ENCODE data around the gene LCAT.
A peak's percentile ranks its signal among the peaks of the same experiment; 100 is the strongest.
"Not testable (repeated sequence)": the region's sequence is repeated elsewhere in the genome, so short reads cannot be mapped to it uniquely, and the experiment has no call there.

LCAT gene

DNA sequence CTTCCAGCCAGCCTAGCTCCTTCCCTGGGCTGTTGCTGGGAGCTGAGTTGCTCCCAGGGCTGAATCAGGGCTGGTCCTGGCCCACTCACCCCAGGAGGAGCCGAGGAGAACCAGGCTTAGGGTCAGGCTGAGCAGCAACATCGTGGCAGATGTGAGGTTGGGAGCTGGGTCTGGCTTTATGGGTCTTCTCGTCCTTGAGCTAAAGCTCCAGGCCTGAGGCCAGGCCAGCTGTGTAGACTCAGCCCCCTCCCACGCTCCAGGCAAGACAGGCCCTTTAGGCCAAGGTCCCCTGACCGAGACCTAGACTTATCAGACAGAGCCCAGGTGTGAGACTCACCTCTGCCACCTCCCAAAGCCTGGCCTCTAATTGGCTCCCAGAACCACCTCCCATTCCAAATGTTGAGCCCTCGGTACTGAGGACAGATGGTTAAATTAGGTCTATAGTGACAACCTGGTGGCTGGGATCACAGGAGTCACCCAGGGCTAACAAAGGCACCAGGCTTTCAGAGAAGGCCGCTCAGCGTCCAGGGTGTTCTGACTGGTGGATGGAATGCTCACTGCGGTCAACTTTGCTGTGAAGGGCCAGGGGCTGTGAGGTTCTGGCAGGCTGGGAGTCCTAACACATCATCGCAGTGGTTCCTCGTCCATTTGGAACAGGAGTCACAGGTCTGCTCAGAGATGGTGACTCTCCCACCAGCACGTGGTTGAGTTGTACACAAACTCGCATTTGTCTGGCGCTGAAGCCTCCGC is 12.0 kb downstream of the LCAT start, which contains the start of gene CTRL:
CTRL (minus strand) TSS at position 151 of the 750 bp plus-strand sequence; CDS start at position 141, 10 bp downstream.
- no peak for DNase-seq

DNA sequence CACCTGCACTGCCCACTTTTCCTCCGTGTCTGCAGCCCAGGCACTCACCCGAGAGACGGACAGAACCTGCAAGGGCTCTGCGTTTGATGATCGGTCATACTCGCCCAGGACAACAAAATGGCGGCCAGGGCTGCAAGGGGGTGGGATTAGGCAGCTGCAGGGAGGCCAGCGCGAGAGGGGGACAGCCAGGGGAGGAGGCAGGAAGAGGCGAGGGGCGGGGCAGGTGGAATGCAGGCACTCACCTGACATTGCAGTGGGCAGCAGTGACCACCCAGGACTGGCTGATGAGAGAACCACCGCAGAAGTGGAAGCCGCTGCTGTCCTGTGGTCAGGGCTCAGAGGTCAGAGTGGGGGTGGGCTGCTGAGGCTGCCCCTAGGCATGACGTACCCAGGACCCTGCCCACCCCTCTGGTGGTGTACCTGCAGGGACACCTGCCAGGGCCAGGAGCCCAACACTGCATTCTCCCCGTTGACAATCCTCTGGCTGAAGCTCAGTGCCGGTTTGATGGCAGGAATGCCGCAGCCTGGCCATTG is 13.2 kb downstream of the LCAT start:
- DNase-seq: no peak

DNA sequence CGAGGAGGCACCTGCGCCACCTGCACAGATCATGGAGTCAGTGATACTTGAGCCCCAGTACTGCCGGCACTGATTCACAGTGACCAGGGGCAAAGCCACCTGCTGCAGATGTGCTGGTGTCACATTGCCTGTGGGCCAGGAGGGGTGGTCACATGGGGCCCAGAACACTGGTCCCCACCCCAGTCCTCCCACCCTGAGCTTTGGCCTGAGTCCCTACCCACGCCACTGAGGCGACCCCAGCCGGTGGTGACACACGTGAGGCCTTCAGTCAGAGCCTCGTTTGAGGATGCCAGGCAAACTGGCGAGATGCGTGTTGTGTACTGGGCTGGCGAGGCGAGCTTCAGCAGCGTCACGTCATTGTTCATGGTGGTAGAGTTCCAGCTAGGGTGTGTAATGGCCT is 13.7 kb downstream of the LCAT start:
- DNase-seq: no peak

DNA sequence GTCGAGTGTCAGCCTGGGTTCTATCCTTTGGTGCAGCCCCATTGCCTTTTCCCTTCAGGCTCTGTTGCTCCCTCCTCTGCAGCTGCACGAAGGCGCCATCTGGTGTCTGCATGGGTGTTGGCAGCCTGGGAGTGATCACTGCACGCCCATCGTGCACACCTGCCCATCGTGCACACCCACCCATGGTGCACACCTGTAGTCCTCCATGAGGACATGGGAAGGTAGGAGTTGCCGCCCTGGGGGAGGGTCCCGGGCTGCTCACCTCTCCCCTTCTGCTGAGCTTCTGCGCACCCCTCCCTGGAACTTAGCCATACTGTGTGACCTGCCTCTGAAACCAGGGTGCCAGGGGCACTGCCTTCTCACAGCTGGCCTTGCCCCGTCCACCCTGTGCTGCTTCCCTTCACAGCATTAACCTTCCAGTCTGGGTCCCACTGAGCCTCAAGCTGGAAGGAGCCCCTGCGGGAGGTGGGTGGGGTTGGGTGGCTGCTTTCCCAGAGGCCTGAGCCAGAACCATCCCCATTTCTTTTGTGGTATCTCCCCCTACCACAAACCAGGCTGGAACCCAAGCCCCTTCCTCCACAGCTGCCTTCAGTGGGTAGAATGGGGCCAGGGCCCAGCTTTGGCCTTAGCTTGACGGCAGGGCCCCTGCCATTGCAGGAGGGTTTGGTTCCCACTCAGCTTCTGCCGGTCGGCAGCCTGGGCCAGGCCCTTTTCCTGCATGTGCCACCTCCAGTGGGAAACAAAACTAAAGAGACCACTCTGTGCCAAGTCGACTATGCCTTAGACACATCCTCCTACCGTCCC is 15.2 kb downstream of the LCAT start:
- DNase-seq: peak; percentile 20

DNA sequence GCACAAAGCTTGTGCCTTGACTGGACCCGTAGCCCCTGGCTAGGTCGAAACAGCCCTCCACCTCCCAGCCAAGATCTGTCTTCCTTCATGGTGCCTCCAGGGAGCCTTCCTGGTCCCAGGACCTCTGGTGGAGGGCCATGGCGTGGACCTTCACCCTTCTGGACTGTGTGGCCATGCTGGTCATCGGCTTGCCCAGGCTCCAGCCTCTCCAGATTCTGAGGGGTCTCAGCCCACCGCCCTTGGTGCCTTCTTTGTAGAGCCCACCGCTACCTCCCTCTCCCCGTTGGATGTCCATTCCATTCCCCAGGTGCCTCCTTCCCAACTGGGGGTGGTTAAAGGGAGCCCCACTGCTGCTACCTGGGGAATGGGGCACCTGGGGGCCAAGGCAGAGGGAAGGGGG is 15.8 kb downstream of the LCAT start:
- DNase-seq: no peak

DNA sequence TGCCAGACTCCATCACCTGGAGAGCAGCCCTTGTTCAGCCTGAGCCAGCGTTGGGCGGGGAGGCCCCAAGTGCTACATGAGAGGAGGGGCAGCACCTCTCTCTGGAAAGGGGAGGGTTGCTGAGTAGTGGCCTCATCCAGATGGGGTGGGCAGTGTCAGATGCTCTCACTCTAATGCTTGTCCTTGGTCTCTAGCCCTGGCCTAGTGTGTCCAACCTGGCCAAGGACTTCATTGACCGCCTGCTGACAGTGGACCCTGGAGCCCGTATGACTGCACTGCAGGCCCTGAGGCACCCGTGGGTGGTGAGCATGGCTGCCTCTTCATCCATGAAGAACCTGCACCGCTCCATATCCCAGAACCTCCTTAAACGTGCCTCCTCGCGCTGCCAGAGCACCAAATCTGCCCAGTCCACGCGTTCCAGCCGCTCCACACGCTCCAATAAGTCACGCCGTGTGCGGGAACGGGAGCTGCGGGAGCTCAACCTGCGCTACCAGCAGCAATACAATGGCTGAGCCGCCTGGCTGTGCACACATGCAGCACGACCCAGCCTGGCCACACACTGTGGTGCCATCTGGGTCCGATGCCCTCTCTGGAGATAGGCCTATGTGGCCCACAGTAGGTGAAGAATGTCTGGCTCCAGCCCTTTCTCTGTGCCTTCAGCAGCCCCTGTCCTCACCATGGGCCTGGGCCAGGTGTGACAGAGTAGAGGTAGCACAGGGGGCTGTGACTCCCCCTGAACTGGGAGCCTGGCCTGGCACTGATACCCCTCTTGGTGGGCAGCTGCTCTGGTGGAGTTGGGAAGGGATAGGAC is 16.6 kb downstream of the LCAT start:
- no peak for DNase-seq

DNA sequence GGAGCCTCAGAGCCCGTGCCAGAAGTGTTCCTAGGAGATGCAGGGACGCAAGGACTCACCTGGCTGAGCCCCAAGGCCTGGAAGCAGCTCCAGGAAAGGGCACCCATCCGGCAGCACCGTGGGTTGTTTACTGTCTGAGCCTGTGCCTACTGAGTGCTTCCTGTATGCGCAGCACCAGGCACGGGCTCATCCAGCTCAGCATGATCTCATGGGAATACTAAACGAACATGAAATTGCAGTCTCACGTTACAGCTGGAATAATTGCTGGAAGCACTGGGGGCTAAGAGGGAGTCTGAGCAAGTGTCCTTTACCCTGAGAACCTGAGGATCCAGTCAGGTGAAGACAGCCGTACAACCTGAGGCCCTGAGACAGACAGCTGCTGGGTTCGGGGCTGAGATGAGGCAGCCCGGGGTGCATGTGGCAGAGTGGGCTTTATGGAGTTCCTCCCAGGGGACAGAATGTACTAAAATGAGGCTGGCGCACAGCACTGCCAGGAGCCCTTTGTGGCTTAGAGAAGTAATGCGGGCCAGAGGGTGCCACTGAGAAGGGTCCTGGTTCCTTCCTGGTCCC is 17.7 kb downstream of the LCAT start:
- peak; percentile 97 for DNase-seq

DNA sequence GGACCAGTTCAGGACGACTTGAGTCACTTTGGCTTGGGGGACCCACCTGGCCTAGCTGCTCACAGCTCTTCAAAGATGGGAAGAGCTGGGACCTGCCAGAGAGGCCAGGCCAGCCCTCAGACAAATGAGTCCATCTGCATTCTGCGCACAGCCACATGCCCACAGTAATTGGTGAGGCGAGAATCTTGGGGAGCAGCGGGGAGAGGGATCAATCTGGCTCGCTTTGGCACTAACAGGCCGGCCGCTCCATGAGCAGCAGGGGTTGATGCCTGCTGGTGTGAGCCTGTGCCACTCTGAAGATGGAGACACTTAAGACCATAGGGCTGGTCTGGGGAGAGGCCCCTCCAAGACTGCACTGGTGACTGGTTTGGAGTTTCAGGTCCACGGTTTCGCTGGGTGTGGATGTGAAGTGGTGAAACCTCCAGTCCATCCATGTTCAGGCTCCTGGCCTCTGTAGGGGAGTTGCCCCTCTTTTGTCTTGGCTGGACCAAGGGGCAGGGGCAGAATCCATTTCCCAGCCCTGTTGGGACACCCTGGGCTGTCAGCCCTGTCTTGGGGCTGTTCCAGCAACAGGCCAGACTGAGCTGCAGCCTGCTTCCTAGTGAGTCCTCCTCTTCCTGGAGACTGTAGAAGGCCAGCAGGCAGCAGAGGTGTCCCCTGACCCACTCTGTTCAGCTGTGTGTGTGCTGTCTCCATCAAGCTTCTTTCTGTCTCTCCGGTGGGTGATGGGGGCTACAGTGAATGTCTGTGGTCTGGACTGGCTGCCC is 19.6 kb downstream of the LCAT start:
- DNase-seq: no peak

DNA sequence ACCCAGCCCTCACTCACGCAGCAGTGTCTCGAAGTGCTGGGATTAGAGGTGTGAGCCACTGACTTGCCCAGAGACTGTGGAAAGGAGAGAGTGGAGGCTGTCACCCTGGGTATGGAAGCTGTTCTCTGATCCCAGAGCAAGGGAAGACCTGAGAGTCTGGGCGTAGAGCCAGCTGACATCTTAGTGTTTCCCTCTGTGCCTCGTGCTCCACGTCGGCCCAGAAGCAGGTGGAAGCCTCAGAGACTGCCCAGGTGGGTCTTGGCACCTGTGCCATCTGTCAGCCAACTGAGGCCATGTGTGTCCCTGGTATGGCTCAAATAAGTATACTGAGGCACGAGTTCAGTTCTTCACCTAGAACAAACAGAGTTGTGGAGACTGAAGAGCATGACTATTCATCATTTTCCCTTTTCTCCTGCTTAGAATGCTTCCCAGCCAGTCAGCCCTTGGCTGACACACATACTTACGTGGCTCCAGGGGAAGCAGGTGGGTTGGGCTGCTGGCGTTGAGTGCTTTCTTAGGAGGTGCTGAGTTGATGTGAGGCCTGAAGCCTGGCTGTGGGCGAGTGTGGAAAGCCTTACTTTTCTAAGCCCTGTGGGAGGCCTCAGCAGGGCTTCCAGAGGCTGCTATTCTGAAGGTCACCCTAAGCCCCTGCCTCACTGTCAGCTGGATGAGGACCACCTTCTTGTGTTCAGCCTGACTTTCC is 20.4 kb downstream of the LCAT start:
- peak; percentile 77 for DNase-seq

DNA sequence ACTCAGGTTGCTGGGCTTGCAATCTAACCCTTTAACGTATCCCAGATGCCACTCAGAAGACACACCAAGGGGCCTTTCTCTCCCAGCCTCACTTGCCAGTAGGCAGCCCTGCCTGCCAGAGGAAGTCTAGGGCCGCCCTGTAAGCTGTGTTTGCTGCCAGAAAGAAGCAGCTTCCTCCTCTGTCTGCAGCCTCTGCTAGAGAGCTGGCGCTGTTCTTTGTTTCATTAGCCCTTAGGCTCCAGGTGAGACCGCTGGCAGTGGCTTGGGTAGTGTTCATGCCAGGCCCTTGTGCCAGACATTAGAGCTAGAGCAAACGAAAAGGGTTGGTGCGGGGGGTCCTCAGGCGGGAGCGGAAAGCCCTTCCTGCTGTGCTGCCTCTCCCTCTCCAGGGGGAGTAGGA is 21.2 kb downstream of the LCAT start:
- peak; percentile 92 for DNase-seq

DNA sequence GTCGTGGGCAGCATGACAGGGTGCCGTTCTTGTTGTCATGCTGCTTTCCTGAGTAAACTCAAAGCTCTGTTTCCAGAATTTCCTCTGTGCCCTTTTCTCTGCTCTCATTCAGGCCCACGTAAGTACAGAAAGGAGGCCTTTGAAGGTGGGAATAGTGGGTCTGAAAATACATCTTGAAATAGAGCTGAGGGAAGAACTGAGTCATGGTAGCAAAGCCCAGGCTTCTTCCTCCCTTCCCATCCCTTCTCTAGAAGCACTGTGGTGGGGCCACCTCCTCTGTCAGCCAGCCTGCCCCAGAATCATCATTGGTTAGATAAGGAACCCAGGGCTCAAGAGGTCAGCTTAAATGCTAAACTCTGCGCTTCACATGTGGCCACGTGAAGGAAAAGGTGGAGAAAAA is 21.7 kb downstream of the LCAT start:
- DNase-seq: no peak

DNA sequence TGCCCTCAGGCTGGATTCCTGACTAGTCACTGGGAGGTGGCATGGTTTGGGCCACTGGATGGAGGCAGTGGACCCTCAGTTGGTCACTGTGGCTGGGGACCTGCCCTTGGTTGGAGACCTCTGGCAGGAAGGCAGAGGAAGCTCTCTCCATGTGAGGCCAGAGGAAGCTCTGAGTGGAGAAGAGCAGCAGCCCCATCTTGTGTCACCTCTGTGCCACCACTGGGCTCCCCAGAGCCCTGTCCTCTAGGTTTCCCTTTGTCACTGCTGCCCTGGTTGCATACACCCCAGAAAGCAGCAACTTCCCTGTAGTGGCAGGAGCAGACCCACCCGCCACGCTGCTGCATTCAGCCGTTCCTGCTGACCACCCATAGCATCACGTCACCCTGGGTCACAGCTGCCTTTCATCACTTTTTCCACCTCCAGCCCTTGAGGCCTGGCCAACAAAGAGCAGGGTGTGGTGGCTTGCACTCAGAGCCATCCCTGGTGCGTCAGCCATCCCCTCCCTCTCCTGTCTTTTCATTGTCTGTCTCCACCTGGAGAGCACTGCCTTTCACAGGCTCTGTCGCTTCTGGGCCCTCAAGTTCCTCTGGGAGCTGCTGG is 24.2 kb downstream of the LCAT start:
- DNase-seq: peak; percentile 80

DNA sequence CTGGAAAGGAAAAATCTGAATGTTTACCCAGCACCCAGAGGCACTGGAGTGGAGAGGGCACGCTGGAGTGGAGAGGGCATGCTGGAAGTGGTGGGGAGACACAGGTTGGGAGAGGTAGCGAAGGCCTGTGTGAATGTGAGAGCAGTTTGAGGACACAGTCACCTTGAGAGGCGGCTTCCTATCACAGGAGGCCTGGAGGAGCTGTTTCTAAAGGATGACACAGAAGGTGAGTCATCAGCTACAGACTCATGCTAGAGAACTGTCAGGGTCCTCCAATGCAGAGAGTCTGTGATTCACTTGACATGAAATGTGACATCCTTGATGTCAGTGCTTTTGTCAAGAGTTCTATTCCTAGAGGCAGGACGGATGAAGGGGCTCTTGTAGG is 26.1 kb downstream of the LCAT start:
- DNase-seq: no peak

DNA sequence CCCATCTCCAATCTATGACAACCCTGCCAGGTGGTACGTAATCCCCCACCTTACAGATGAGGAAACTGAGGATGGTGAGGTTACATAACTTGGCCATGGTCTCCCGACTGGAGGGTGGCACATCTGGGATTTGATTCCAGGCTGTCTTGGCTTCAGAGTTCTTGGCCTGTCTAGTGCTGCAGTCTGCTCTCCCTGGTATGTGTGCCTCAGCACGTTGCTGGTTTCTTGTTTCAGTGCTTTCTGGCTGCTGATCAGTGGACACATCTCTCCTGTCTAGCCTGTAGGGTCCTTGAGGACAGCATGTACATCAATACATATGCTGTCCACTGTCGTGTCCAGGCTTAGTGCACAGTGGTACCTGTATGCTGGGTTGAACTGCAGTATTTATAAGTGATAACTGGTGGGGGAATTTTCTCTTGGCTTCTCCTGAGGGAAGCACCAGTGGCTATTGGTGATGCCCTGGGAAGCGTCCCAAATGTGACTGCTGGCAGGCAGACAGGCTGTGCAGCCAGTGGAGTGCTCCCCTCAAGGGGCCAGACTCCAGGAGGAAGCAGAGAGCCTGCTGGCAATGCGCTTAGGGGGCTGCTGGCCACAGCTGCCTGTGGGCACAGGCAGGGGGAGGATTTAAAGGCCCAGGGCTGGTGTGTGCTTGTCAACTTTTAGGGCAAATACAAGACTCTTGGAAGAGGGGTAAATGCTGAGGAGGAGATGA is 26.6 kb downstream of the LCAT start:
- no peak for DNase-seq

DNA sequence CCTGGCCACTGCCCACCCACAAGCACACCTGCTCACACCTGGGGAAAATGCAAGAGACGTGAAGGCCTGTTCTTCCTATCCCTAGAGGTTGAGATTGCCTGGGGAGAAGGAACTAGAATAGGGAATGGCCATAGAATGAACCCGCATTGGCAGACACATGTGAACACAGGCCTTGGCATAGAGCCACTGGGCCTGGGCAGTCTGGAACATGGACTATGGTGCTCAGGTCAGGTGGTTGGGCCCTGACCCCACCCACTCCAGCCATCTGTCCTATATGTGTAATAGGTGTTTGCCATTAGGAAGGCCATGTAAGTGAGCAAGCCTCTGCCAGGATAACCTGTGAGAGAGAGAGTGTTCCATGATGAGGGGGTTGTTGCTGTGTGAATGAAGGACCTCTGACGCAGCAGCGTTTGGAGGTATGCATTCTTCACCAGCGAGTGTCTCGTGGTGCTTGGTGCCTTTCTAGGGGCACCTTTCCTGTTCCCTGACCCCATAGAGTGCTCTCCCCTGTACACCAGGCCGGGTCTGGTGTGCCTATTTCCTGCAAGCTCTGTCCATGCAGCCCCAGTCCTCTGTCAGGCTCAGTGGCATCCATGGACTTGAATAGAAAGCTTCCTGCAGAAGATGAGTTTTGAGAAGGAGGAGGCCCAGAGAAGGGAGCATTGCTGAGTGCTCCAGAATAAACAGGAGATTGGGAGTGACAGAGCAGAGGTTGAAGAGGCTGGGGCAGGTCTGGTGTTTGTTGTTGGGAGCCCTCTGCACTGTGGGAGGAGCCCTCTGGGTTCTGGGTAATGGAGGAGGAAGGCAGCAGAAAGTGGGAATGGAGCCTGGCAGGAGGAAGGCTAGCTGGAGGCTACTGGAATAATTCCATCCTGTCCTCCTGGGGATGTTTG is 27.8 kb downstream of the LCAT start:
- DNase-seq: no peak

DNA sequence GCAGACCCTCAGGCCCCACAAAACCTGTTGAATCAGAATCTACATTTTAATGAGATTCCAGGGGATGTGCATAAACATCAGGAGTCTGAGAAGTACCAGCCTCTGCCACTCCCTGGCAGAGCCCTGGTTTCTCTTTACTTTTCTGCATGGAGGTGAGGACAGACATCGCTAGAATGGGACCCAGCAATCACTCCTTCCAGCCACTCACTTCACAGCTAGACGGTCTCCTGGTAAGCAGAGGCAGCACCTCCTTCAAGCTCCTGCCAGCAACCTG is 28.5 kb downstream of the LCAT start:
- DNase-seq: not testable (repeated sequence)

DNA sequence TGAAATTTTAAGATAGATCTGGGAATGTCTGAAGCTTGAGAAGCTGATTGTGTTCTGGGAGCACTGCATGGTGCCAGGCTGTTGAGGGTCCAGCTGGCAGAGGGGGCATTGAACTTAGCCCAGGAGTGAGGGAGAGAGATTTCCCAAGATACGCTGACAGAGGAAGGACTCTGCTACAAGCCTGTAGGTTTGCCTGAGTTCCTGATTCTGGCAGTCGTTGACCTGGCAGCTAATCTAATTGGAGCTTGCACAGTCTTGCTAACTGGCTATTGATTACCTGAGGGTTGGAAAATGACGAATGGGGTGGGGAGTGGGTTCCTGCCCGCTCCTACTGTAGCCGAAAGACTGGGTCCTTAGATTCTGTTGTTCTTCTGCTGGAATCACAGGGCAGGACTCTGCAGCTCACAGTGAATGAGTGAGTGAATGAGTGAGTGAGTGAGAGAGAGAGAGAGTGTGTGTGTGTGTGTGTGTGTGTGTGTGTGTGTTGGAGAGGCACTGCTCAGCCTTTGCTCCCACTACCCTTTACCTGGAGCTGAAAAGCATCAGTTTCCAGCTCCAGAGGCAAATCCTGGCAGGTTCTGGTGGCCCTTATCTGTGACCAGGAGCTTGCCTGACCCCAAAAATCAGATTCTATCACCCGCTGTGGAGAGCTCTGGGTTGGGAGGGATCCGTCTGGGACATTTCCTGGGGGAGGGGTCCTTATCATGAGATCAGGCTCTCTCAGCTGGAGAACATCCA is 29.0 kb downstream of the LCAT start:
- DNase-seq: no peak

DNA sequence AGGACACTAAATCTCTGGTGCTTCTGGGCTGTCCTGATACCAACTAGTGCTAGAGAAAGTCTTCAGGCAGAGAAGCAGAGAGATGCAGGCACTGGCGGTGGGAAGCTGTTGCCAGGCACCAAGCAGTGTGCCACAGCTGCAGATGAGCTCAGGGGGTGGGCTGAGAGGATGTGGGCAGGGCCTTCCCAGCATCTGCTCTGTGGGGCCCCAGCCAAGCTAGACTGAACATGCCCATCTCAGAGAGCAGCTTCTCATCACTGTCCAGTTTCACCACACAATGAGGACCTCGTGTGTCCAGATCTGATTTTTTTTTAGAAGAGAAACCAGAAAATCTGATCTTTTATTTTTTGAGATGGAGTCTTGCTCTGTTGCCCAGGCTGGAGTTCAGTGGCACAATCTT is 33.8 kb downstream of the LCAT start:
- no peak for DNase-seq

Data from DMS153 (cell line).